GM12864 (cell line): ENCODE results near the gene WNT1.

Experiments used
- DNase-seq: peaks from one replicate; pipeline ENCODE4 v3.0.0-alpha.2; 2011; ENCODE audit warnings: low read depth
- H3K4me3 ChIP-seq: 2 replicates; pipeline ENCODE4 v1.5.1; 2011; ENCODE audit warnings: mild to moderate bottlenecking, low read depth, low read length, control low read depth
- CTCF ChIP-seq: IDR thresholded peaks from 2 replicates; pipeline ENCODE4 v1.5.1; 2011; ENCODE audit warnings: low read depth, mild to moderate bottlenecking, moderate library complexity, low read length, control low read depth, inconsistent platforms; ENCODE audit errors: missing control alignments

Gene WNT1

GRCh38 chr12:48996794-48997718 is 18.9 kb downstream of the WNT1 start:
- H3K4me3 ChIP-seq, result peak overlapping the region; percentile 58
- TF ChIP-seq CTCF, result peak; percentile 81
- DNase-seq, result no peak

GRCh38 chr12:48997719-48998496 is 19.8 kb downstream of the WNT1 start:
- peak overlapping the region; percentile 58 for H3K4me3 ChIP-seq
- TF ChIP-seq CTCF, result peak; percentile 1
- DNase-seq, result no peak

GRCh38 chr12:48998497-48999353 is 20.6 kb downstream of the WNT1 start:
- no peak for TF ChIP-seq CTCF
- DNase-seq, result no peak
- H3K4me3 ChIP-seq, result peak overlapping the region; percentile 66

- TF ChIP-seq CTCF, result no peak
- peak within 1 kb of the TSS; percentile 66 for H3K4me3 ChIP-seq
- no peak for DNase-seq
Measured at GRCh38 chr12:48999371-49000131, 21.4 kb downstream of the WNT1 start, which contains the start of gene DDN. TSS of gene DDN (minus strand) at chr12:48999375. CDS start at chr12:48999287, 88 bp downstream.

GRCh38 chr12:49000346-49000745 is 22.2 kb downstream of the WNT1 start:
- no peak for DNase-seq
- no peak for TF ChIP-seq CTCF
- peak overlapping the region; percentile 66 for H3K4me3 ChIP-seq

- no peak for DNase-seq
- TF ChIP-seq CTCF, result no peak
- no peak overlapping the region for H3K4me3 ChIP-seq
Measured at GRCh38 chr12:49008943-49009342, 30.8 kb downstream of the WNT1 start.
